Astrocyte (in vitro differentiated cells and primary cell): ENCODE results near the gene F11R. TPM values are rescaled to one million over a fixed set of nuclear protein-coding genes. Genes with fewer than 3 reads are reported as not detected.
A peak's percentile ranks its signal among the peaks of the same experiment; 100 is the strongest.

Experiments used
- DNase-seq: peaks from one replicate; pipeline ENCODE4 v3.0.0-alpha.2; 2010; ENCODE audit warnings: low read depth
- FAIRE-seq: peaks from 2 replicates; lab custom pipeline; 2011; peaks lifted over from hg19 to GRCh38; lab: Jason Lieb, UNC
- H2AFZ ChIP-seq: 2 replicates; pipeline ENCODE4 v1.6.0; 2012; ENCODE audit warnings: low read depth, low read length, inconsistent platforms
- H3K27ac ChIP-seq: 2 replicates; pipeline ENCODE4 v1.5.1; 2011; ENCODE audit warnings: low read depth, low read length, inconsistent platforms
- H3K27me3 ChIP-seq: 2 replicates; pipeline ENCODE4 v1.6.0; 2011; ENCODE audit warnings: low read length, inconsistent platforms; ENCODE audit not compliant: insufficient read depth
- H3K36me3 ChIP-seq: 2 replicates; pipeline ENCODE4 v1.5.1; 2011; ENCODE audit warnings: low read length, inconsistent platforms; ENCODE audit not compliant: insufficient read depth
- H3K4me1 ChIP-seq: 2 replicates; pipeline ENCODE4 v1.5.1; 2011; ENCODE audit warnings: low read length, inconsistent platforms; ENCODE audit not compliant: insufficient read depth
- H3K4me2 ChIP-seq: 2 replicates; pipeline ENCODE4 v1.6.0; 2012; ENCODE audit warnings: low read length, inconsistent platforms
- H3K4me3 ChIP-seq: 2 replicates; pipeline ENCODE4 v1.5.1; 2011; ENCODE audit warnings: low read depth, mild to moderate bottlenecking, low read length, inconsistent platforms; ENCODE audit not compliant: insufficient read depth
- H3K79me2 ChIP-seq: 2 replicates; pipeline ENCODE4 v1.6.0; 2012; ENCODE audit warnings: mild to moderate bottlenecking, low read length, inconsistent platforms; ENCODE audit not compliant: insufficient read depth
- H3K9ac ChIP-seq: 2 replicates; pipeline ENCODE4 v1.6.0; 2012; ENCODE audit warnings: mild to moderate bottlenecking, low read length, inconsistent platforms
- H3K9me3 ChIP-seq: 2 replicates; pipeline ENCODE4 v1.5.1; 2012; ENCODE audit warnings: low read depth, mild to moderate bottlenecking, low read length, inconsistent platforms; ENCODE audit not compliant: insufficient read depth
- H4K20me1 ChIP-seq: 2 replicates; pipeline ENCODE4 v1.6.0; 2012; ENCODE audit warnings: low read length, inconsistent platforms; ENCODE audit not compliant: insufficient read depth
- H3K27ac Mint-ChIP-seq: one replicate; pipeline ENCODE4 v1.8.0; 2021; ENCODE audit warnings: mild to moderate bottlenecking, mixed read lengths; ENCODE audit not compliant: unreplicated experiment
- H3K27me3 Mint-ChIP-seq: one replicate; pipeline ENCODE4 v1.8.0; 2021; ENCODE audit warnings: low read depth, mixed read lengths; ENCODE audit not compliant: unreplicated experiment
- H3K36me3 Mint-ChIP-seq: one replicate; pipeline ENCODE4 v1.8.0; 2021; ENCODE audit warnings: low read depth, mixed read lengths; ENCODE audit not compliant: unreplicated experiment
- H3K4me1 Mint-ChIP-seq: one replicate; pipeline ENCODE4 v1.8.0; 2021; ENCODE audit warnings: low read depth, mixed read lengths; ENCODE audit not compliant: unreplicated experiment
- H3K4me3 Mint-ChIP-seq: one replicate; pipeline ENCODE4 v1.8.0; 2021; ENCODE audit warnings: mild to moderate bottlenecking, moderate library complexity, mixed read lengths; ENCODE audit not compliant: unreplicated experiment
- H3K9me3 Mint-ChIP-seq: one replicate; pipeline ENCODE4 v1.8.0; 2021; ENCODE audit warnings: mild to moderate bottlenecking, mixed read lengths; ENCODE audit not compliant: unreplicated experiment
- EZH2 ChIP-seq: IDR thresholded peaks from 2 replicates; pipeline ENCODE4 v1.6.1; 2012; ENCODE audit warnings: mild to moderate bottlenecking, low read length, inconsistent platforms; ENCODE audit not compliant: insufficient read depth
- total RNA-seq: library from RNA; stranded (reverse); gene quantifications from 2 replicates; pipeline ENCODE4 v1.2.1, GENCODE V29; 2021
- TF ChIP-seq, protein P1 (sequence below): IDR thresholded peaks from 2 replicates; pipeline ENCODE4 v1.5.1; 2011; ENCODE audit warnings: low read depth, mild to moderate bottlenecking, inconsistent platforms, low read length, moderate library complexity; ENCODE audit not compliant: insufficient read depth

The F11R gene
- total RNA-seq, 1 donor from 2014 or later: 68.6 TPM

- Histone ChIP-seq H3K4me3 (no peak overlapping the region), H3K4me1 (peaks cover 12% of the 10 kb centered on the region), H3K27ac (no peak overlapping the region), H3K9me3 (peaks cover 6% of the 10 kb centered on the region), H3K4me2 (no peak overlapping the region), H4K20me1 (peaks cover 9% of the 10 kb centered on the region), H3K79me2 (peaks cover 24% of the 10 kb centered on the region), H3K9ac (no peak overlapping the region), H3K27me3 (no peaks in the 10 kb centered on the region), H2AFZ (no peak overlapping the region), H3K36me3 (no peaks in the 10 kb centered on the region)
- DNase-seq (no peak), FAIRE-seq (no peak)
- peaks cover 11% of the 10 kb centered on the region for H3K36me3 Mint-ChIP-seq
- H3K9me3 Mint-ChIP-seq: peaks cover 26% of the 10 kb centered on the region
- no peak overlapping the region for H3K27ac Mint-ChIP-seq
- TF ChIP-seq, protein P1, sequence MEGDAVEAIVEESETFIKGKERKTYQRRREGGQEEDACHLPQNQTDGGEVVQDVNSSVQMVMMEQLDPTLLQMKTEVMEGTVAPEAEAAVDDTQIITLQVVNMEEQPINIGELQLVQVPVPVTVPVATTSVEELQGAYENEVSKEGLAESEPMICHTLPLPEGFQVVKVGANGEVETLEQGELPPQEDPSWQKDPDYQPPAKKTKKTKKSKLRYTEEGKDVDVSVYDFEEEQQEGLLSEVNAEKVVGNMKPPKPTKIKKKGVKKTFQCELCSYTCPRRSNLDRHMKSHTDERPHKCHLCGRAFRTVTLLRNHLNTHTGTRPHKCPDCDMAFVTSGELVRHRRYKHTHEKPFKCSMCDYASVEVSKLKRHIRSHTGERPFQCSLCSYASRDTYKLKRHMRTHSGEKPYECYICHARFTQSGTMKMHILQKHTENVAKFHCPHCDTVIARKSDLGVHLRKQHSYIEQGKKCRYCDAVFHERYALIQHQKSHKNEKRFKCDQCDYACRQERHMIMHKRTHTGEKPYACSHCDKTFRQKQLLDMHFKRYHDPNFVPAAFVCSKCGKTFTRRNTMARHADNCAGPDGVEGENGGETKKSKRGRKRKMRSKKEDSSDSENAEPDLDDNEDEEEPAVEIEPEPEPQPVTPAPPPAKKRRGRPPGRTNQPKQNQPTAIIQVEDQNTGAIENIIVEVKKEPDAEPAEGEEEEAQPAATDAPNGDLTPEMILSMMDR: no peak
- TF ChIP-seq EZH2: no peak
- no peak overlapping the region for H3K4me3 Mint-ChIP-seq
- H3K27me3 Mint-ChIP-seq: no peaks in the 10 kb centered on the region
- H3K4me1 Mint-ChIP-seq: peaks cover 14% of the 10 kb centered on the region
Measured at GRCh38 chr1:161047436-161048420, 26.8 kb upstream of the F11R start.

DNA sequence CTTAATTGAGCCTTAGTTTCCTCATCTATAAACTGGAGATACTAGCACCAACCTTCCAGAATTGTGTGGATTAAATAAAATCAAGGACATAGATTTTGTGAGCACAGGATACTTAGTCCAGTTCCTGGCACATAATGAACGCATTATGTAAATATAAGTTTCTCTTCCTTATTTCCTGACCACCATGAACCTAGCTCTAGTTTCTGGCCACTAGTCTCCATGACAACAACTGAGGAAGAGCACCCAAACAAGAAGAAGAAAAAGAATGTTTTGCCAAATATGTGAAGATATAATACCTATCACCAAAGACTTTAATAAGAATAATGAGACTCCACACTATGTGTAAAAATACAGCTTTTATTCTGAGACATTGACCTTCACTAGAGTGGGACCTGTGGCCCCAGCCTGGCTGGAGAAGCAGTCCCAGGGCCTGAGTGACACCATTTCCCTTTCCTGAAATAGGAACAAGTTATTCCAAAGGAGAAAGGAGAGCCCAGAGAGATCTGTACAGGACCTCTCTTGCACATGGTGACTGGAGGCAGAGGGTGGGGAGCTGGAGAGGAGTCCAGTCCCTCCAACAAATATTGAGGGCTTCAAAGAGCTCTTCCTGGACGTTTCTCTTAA is 25.8 kb upstream of the F11R start:
- DNase-seq (no peak), FAIRE-seq (no peak)
- peaks cover 23% of the 10 kb centered on the region for H3K9me3 Mint-ChIP-seq
- peak overlapping the region; percentile 98 for H3K4me2 ChIP-seq
- H3K27me3 ChIP-seq: no peaks in the 10 kb centered on the region
- H4K20me1 ChIP-seq: peaks cover 14% of the 10 kb centered on the region
- H3K36me3 ChIP-seq: no peaks in the 10 kb centered on the region
- H3K27me3 Mint-ChIP-seq: no peaks in the 10 kb centered on the region
- peaks cover 27% of the 10 kb centered on the region for H3K79me2 ChIP-seq
- peaks cover 12% of the 10 kb centered on the region for H3K4me1 ChIP-seq
- peak overlapping the region; percentile 85 for H3K4me3 ChIP-seq
- peak overlapping the region; percentile 97 for H3K27ac ChIP-seq
- peak overlapping the region; percentile 100 for H3K27ac Mint-ChIP-seq
- H3K4me1 Mint-ChIP-seq: peaks cover 14% of the 10 kb centered on the region
- H3K9me3 ChIP-seq: peaks cover 6% of the 10 kb centered on the region
- no peak for TF ChIP-seq EZH2
- TF ChIP-seq, protein P1: no peak
- H3K9ac ChIP-seq: peak overlapping the region; percentile 92
- H3K4me3 Mint-ChIP-seq: peak overlapping the region; percentile 98
- H2AFZ ChIP-seq: no peak overlapping the region
- H3K36me3 Mint-ChIP-seq: peaks cover 11% of the 10 kb centered on the region
